Tibial artery (tissue), 4 donors: Measurements from ENCODE around the gene CDIPT.
A peak's percentile ranks its signal among the peaks of the same experiment; 100 is the strongest.

Experiments used
- DNase-seq, 2 donors: peaks; one replicate each; pipeline ENCODE4 v3.0.0-alpha.2; 2019
- H3K27ac ChIP-seq, 2 donors: fragments of 200-600 bp; sonication (generic) in 1 of 2; 1 replicate in 1 of 2; 2 replicates in 1 of 2; pipeline ENCODE4 v1.5.1; 2018 to 2019; ENCODE audit warnings: mild to moderate bottlenecking in 1 of 2
- H3K27me3 ChIP-seq, 2 donors: fragments of 200-600 bp; sonication (generic) in 1 of 2; one replicate each; pipeline versions ENCODE4 v1.5.1 to v1.6.0; 2016 to 2019
- H3K36me3 ChIP-seq, 3 donors: fragments of 200-600 bp; sonication (generic) in 2 of 3; one replicate each; pipeline ENCODE4 v1.5.1; 2016 to 2019; ENCODE audit warnings: mild to moderate bottlenecking in 2 of 3
- H3K4me1 ChIP-seq, 4 donors: fragments of 200-600 bp; sonication (generic) in 2 of 4; 1 replicate in 3 of 4; 2 replicates in 1 of 4; pipeline ENCODE4 v1.5.1; 2016 to 2019
- H3K4me3 ChIP-seq, 2 donors: fragments of 200-600 bp; sonication (generic) in 1 of 2; 1 replicate in 1 of 2; 2 replicates in 1 of 2; pipeline ENCODE4 v1.5.1; 2018 to 2019; ENCODE audit warnings: mild to moderate bottlenecking in 2 of 2
- H3K9me3 ChIP-seq, 3 donors: fragments of 200-600 bp; sonication (generic) in 1 of 3; one replicate each; pipeline ENCODE4 v1.5.1; 2016 to 2019
- intact Hi-C: fragments of 100-400 bp; cut with DNase I; formaldehyde crosslinking; loops from one replicate; pipeline ENCODE4 v1.15.0; 2023; ENCODE audit warnings: low total_unique reads
- TF ChIP-seq, protein P1 (sequence below), 2 experiments: fragments of 200-600 bp in 1 of 2; fragments of 450-650 bp in 1 of 2; IDR thresholded peaks; one replicate each; pipeline ENCODE4 v1.5.1; 2017 to 2019; ENCODE audit warnings: antibody characterized with exemption in 2 of 2, mild to moderate bottlenecking in 1 of 2, moderate library complexity in 1 of 2

CDIPT gene

DNA sequence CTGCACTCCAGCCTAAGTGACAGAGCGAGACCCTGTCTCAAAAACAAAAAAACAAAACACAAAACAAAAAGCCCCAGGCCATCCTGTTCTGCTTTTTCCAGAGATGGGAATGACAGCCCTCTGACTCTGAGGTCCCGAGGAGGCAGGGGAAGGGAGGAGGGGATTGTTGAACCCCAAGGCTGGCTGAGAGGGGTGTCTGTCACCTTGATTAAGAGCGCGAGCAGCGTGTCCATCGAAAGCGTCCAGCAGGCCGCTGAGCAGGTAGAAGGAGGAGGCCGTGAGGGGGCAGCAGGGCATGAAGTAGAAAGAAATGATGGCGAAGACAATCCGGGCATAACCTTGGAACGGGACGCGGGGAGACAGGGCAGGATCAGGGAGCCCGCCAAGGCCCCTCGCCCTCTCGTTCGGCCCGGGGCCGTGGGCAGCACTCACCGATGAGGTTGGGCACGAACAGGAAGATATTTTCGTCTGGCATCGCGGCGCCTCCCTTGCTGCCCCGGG lies 593 bp downstream of the CDIPT start:
- no peaks in the 10 kb centered on the region for H3K27me3 ChIP-seq
- no peak for DNase-seq
- H3K4me1 ChIP-seq, result peaks cover 0 to 33% (median 25%) of the 10 kb centered on the region in 4 donors
- peaks cover 16 to 32% (median 30%) of the 10 kb centered on the region in 3 donors for H3K36me3 ChIP-seq
- intact Hi-C loops, result loop anchor here (5.0 kb wide), 2 partner anchors 35 to 145 kb away; no protein-coding TSS in a partner anchor
- peak overlapping the region; percentile 59 to 68 for H3K4me3 ChIP-seq
- peak overlapping the region; percentile 74 to 89 for H3K27ac ChIP-seq
- H3K9me3 ChIP-seq, result no peaks in the 10 kb centered on the region
- TF ChIP-seq, protein P1, sequence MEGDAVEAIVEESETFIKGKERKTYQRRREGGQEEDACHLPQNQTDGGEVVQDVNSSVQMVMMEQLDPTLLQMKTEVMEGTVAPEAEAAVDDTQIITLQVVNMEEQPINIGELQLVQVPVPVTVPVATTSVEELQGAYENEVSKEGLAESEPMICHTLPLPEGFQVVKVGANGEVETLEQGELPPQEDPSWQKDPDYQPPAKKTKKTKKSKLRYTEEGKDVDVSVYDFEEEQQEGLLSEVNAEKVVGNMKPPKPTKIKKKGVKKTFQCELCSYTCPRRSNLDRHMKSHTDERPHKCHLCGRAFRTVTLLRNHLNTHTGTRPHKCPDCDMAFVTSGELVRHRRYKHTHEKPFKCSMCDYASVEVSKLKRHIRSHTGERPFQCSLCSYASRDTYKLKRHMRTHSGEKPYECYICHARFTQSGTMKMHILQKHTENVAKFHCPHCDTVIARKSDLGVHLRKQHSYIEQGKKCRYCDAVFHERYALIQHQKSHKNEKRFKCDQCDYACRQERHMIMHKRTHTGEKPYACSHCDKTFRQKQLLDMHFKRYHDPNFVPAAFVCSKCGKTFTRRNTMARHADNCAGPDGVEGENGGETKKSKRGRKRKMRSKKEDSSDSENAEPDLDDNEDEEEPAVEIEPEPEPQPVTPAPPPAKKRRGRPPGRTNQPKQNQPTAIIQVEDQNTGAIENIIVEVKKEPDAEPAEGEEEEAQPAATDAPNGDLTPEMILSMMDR (IDR thresholded peaks at IDR 0.05), result no peak

DNA sequence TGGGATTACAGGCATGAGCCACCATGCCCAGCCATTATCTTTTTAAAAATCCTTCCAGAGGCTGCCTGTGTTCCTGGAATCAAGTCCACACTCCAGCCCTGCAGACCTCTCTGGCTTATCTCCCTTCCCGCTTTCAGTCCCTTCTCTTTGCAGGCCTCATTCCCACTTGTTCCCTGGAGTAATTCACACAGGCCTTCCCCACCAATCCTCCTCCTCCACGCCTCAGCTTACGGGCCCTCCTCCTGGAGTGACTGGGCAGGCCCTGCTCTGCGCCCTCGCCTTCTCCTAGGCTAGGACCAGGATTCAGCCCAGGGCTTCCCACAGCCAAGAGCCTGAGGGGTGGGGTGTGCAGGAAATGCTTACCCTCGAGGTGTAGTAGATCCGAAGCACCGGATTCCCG lies 2.8 kb downstream of the CDIPT start:
- H3K27ac ChIP-seq, result no peak overlapping the region
- H3K9me3 ChIP-seq, result no peaks in the 10 kb centered on the region
- no peaks in the 10 kb centered on the region for H3K27me3 ChIP-seq
- no peak overlapping the region for H3K4me3 ChIP-seq
- H3K36me3 ChIP-seq, result peaks cover 16 to 32% (median 30%) of the 10 kb centered on the region in 3 donors
- peaks cover 0 to 33% (median 25%) of the 10 kb centered on the region in 4 donors for H3K4me1 ChIP-seq
- no peak for DNase-seq
- intact Hi-C loops, result loop anchor here (5.0 kb wide), 2 partner anchors 33 to 147 kb away; no protein-coding TSS in a partner anchor
- TF ChIP-seq, protein P1 (IDR thresholded peaks at IDR 0.05), result no peak

DNA sequence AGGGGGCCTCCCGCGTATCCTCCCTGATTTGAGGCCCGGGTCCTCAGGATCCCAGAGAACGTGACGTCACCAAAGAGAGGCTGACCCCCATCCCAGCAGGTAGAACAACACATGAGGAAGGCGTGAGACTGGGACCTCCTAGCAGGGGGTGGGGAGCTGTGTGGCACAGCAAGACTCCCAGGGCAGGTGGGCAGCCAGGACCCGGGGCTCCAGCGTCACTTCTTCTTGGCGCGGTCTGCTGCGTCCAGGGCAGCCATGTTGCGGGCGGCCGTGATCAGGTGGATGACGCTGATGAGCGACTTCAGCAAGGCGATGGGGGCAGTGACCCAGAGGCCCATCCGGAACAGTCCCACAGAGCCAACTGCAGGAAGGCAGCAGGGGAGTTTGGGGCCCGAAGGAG lies 4.1 kb downstream of the CDIPT start:
- TF ChIP-seq, protein P1 (IDR thresholded peaks at IDR 0.05), result no peak
- Histone ChIP-seq H3K4me3 (no peak overlapping the region), H3K36me3 (peaks cover 16 to 32% (median 30%) of the 10 kb centered on the region in 3 donors), H3K9me3 (no peaks in the 10 kb centered on the region), H3K27me3 (no peaks in the 10 kb centered on the region), H3K4me1 (peaks cover 0 to 33% (median 25%) of the 10 kb centered on the region in 4 donors), H3K27ac (peak overlapping the region; percentile 53 to 54)
- DNase-seq, result no peak
- intact Hi-C loops, result no loop called here

DNA sequence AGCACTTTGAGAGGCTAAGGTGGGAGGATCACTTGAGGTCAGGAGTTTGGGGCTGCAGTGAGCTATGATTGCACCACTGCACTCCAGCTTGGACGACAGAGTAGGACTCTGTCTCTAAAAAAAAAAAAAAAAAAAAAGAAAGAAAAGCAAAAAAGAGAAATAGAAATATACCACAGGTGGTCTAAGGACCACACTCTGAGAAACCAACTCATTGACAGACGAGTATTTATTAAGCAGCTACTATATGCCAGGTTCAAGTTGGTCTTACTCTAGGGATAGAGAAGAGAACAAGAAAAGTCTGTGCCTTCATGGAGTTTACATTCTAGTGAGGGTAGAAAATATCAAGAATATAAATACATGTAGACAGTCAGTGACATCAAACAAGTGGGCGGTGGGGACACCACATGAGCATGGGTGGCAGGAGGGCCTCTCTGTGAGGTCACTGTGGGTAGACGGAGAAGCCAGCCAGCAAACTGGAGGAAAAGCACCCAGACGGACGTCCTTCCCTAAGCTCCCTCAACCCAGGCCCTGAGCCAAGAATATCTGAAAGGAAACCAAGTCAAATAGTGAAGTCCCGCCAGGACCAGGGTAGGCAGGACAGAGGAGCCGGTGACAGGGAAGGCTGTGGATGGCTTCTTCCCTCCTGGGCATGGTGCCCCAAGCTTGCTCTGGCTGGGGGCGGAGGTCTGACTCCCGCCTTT lies 4.7 kb downstream of the CDIPT start:
- intact Hi-C loops, result no loop called here
- DNase-seq, result peak in 1 of 2 donors; percentile 82
- H3K4me1 ChIP-seq, result peaks cover 0 to 31% (median 22%) of the 10 kb centered on the region in 4 donors

DNA sequence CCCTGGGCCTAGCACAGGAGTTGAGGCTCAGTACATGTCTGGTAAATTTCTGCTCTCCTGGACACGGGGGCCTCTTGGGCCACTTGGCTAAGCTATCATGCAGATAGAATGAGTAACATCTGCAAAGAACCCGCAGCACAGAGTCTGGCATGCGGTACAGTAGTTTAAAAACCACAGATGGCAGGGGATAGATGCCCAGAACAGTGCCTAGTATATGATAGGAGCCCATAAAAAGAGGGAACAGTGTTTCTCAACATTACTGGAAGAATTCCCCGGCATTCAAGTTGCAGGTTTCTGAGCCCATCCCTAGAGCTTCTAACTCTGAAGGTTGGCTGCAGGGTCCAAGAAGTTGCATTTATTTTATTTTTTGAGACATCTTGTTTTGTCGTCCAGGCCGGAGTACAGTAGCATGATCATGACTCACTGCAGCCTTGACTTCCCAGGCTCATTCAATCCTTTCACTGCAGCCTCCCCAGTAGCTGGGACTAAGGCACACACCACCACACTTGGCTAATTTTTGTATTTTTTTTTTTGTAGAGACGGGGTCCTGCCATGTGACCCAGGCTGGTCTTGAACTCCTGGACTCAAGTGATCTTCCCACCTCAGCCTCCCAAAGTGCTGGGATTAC lies 5.8 kb downstream of the CDIPT start:
- Histone ChIP-seq H3K9me3 (no peaks in the 10 kb centered on the region), H3K4me3 (no peak overlapping the region), H3K4me1 (peaks cover 0 to 28% (median 21%) of the 10 kb centered on the region in 4 donors), H3K27ac (peak overlapping the region in 1 of 2 donors; percentile 0), H3K27me3 (no peaks in the 10 kb centered on the region), H3K36me3 (peaks cover 16 to 32% (median 30%) of the 10 kb centered on the region in 3 donors)
- DNase-seq, result no peak
- intact Hi-C loops, result no loop called here
- TF ChIP-seq, protein P1 (IDR thresholded peaks at IDR 0.05), result no peak

More for the DNA sequence above, 4.7 kb downstream of the CDIPT start:
- peak overlapping the region; percentile 53 to 54 for H3K27ac ChIP-seq
- no peaks in the 10 kb centered on the region for H3K9me3 ChIP-seq
- H3K36me3 ChIP-seq, result peaks cover 16 to 32% (median 30%) of the 10 kb centered on the region in 3 donors
- TF ChIP-seq, protein P1 (IDR thresholded peaks at IDR 0.05), result no peak
- H3K27me3 ChIP-seq, result no peaks in the 10 kb centered on the region
- no peak overlapping the region for H3K4me3 ChIP-seq
